H9 (cell line): ENCODE results near the gene DGUOK. TPM values are rescaled to one million over a fixed set of nuclear protein-coding genes. Genes with fewer than 3 reads are reported as not detected.
A peak's percentile ranks its signal among the peaks of the same experiment; 100 is the strongest.

Source experiments
- DNase-seq: peaks from one replicate; pipeline ENCODE4 v3.0.0-alpha.2; 2017
- H2AFZ ChIP-seq: one replicate; pipeline ENCODE4 v1.6.1; 2013; ENCODE audit warnings: mild to moderate bottlenecking, low read length, control low read depth, moderate library complexity
- H2AK5ac ChIP-seq: 2 replicates; pipeline ENCODE4 v1.6.1; 2013; ENCODE audit warnings: low read length, control low read depth, mixed read lengths; ENCODE audit not compliant: insufficient read length
- H2BK120ac ChIP-seq: one replicate; pipeline ENCODE4 v1.6.1; 2013; ENCODE audit warnings: low read depth, mild to moderate bottlenecking, low read length, control low read depth, inconsistent platforms; ENCODE audit not compliant: poor library complexity, severe bottlenecking
- H2BK12ac ChIP-seq: 2 replicates; pipeline ENCODE4 v1.6.1; 2013; ENCODE audit warnings: low read length, control low read depth, mixed read lengths, low read depth; ENCODE audit not compliant: insufficient read length
- H2BK15ac ChIP-seq: 2 replicates; pipeline ENCODE4 v1.6.1; 2013; ENCODE audit warnings: low read depth, low read length, control low read depth
- H2BK20ac ChIP-seq: one replicate; pipeline ENCODE4 v1.6.1; 2013; ENCODE audit warnings: low read depth, mild to moderate bottlenecking, low read length, control low read depth, inconsistent platforms; ENCODE audit not compliant: poor library complexity, severe bottlenecking
- H2BK5ac ChIP-seq: 2 replicates; pipeline ENCODE4 v1.6.1; 2013; ENCODE audit warnings: low read length, control low read depth, mixed read lengths; ENCODE audit not compliant: insufficient read length
- H3K14ac ChIP-seq: 2 replicates; pipeline ENCODE4 v1.6.1; 2013; ENCODE audit warnings: low read length, control low read depth; ENCODE audit not compliant: insufficient read depth
- H3K18ac ChIP-seq: 2 replicates; pipeline ENCODE4 v1.6.1; 2013; ENCODE audit warnings: low read depth, mild to moderate bottlenecking, mixed read lengths, low read length, control low read depth; ENCODE audit not compliant: insufficient read length
- H3K23ac ChIP-seq: 2 replicates; pipeline ENCODE4 v1.6.1; 2013; ENCODE audit warnings: low read length, control low read depth, mixed read lengths, low read depth; ENCODE audit not compliant: insufficient read length
- H3K23me2 ChIP-seq: 2 replicates; pipeline ENCODE4 v1.6.1; 2013; ENCODE audit warnings: low read depth, mild to moderate bottlenecking, mixed read lengths, low read length, control low read depth; ENCODE audit not compliant: insufficient read length, poor library complexity, severe bottlenecking
- H3K27ac ChIP-seq: 2 replicates; pipeline ENCODE4 v1.5.1; 2013; ENCODE audit warnings: low read length, control low read depth, mixed read lengths, low read depth; ENCODE audit not compliant: insufficient read length
- H3K27me3 ChIP-seq: 2 replicates; pipeline ENCODE4 v1.6.1; 2013; ENCODE audit warnings: low read length, control low read depth, inconsistent platforms; ENCODE audit not compliant: insufficient read depth
- H3K4ac ChIP-seq: 2 replicates; pipeline ENCODE4 v1.6.1; 2013; ENCODE audit warnings: low read depth, mild to moderate bottlenecking, control low read depth, inconsistent platforms, low read length, moderate library complexity
- H3K4me1 ChIP-seq: 2 replicates; pipeline ENCODE4 v1.6.1; 2013; ENCODE audit warnings: low read length, control low read depth, inconsistent platforms; ENCODE audit not compliant: insufficient read depth
- H3K4me2 ChIP-seq: 2 replicates; pipeline ENCODE4 v1.6.1; 2013; ENCODE audit warnings: low read length, control low read depth, mixed read lengths; ENCODE audit not compliant: insufficient read length, insufficient read depth
- H3K56ac ChIP-seq: 2 replicates; pipeline ENCODE4 v1.6.1; 2013; ENCODE audit warnings: low read depth, mild to moderate bottlenecking, mixed read lengths, low read length, control low read depth; ENCODE audit not compliant: insufficient read length
- H3K79me1 ChIP-seq: 2 replicates; pipeline ENCODE4 v1.6.1; 2013; ENCODE audit warnings: low read depth, mild to moderate bottlenecking, moderate library complexity, low read length, control low read depth, inconsistent platforms; ENCODE audit not compliant: insufficient read depth, poor library complexity, severe bottlenecking
- H3K79me2 ChIP-seq: 2 replicates; pipeline ENCODE4 v1.6.1; 2013; ENCODE audit warnings: low read length, control low read depth, inconsistent platforms; ENCODE audit not compliant: insufficient read depth
- H3K9ac ChIP-seq: 2 replicates; pipeline ENCODE4 v1.6.1; 2013; ENCODE audit warnings: low read length, control low read depth, mixed read lengths; ENCODE audit not compliant: insufficient read length; ENCODE audit errors: extremely low read depth
- H3K9me3 ChIP-seq: one replicate; pipeline ENCODE4 v1.6.1; 2013; ENCODE audit warnings: low read depth, low read length, inconsistent platforms; ENCODE audit not compliant: control insufficient read depth
- H3T11ph ChIP-seq: one replicate; pipeline ENCODE4 v1.6.1; 2013; ENCODE audit warnings: mild to moderate bottlenecking, low read length, control low read depth, inconsistent platforms
- H4K20me1 ChIP-seq: one replicate; pipeline ENCODE4 v1.6.1; 2013; ENCODE audit not compliant: control insufficient read depth, insufficient read length, insufficient read depth
- H4K5ac ChIP-seq: 2 replicates; pipeline ENCODE4 v1.6.1; 2013; ENCODE audit warnings: low read depth, mild to moderate bottlenecking, mixed read lengths, low read length, control low read depth; ENCODE audit not compliant: insufficient read length
- H4K8ac ChIP-seq: replicated peaks from 2 replicates; pipeline ENCODE4 v1.6.1; 2013; ENCODE audit warnings: low read length, control low read depth, mixed read lengths, low read depth; ENCODE audit not compliant: insufficient read length
- H4K91ac ChIP-seq: 2 replicates; pipeline ENCODE4 v1.6.1; 2013; ENCODE audit warnings: low read depth, mild to moderate bottlenecking, moderate library complexity, mixed read lengths, low read length, control low read depth; ENCODE audit not compliant: insufficient read length
- H3K27ac Mint-ChIP-seq, 3 experiments: 2 replicates in 2 of 3; 3 replicates in 1 of 3; pipeline ENCODE4 v1.8.0; 2020 to 2021; ENCODE audit warnings: mixed read lengths in 3 of 3, mild to moderate bottlenecking in 1 of 3, moderate library complexity in 1 of 3
- H3K27me3 Mint-ChIP-seq: 2 replicates; pipeline ENCODE4 v1.8.0; 2021; ENCODE audit warnings: low read depth, mild to moderate bottlenecking, moderate library complexity, mixed read lengths
- H3K36me3 Mint-ChIP-seq, 3 experiments: 2 replicates in 2 of 3; 3 replicates in 1 of 3; pipeline ENCODE4 v1.8.0; 2020 to 2021; ENCODE audit warnings: low read depth in 3 of 3, mixed read lengths in 3 of 3; ENCODE audit not compliant: insufficient read depth in 1 of 3
- H3K4me1 Mint-ChIP-seq, 2 experiments: 2 replicates each; pipeline ENCODE4 v1.8.0; 2020; ENCODE audit warnings: mixed read lengths in 2 of 2
- H3K4me3 Mint-ChIP-seq, 2 experiments: 2 replicates in 1 of 2; 3 replicates in 1 of 2; pipeline ENCODE4 v1.8.0; 2020 to 2021; ENCODE audit warnings: mild to moderate bottlenecking in 2 of 2, mixed read lengths in 2 of 2, moderate library complexity in 1 of 2
- H3K9me3 Mint-ChIP-seq, 2 experiments: 2 replicates in 1 of 2; 3 replicates in 1 of 2; pipeline ENCODE4 v1.8.0; 2020; ENCODE audit warnings: mild to moderate bottlenecking in 2 of 2, mixed read lengths in 2 of 2, moderate library complexity in 1 of 2
- CTCF ChIP-seq: fragments of 200-600 bp; sonication (generic); conservative IDR thresholded peaks from 3 replicates; pipeline ENCODE4 v1.8.0; 2021; ENCODE audit warnings: antibody characterized with exemption, mild to moderate bottlenecking
- WGBS: extraction: QIAGEN DNeasy Blood & Tissue Kit; methylation state at CpG from one replicate; pipeline ENCODE4 v1.1.7; 2013; ENCODE audit warnings: missing lambda C conversion rate, low lambda C conversion rate, mixed read lengths; ENCODE audit not compliant: insufficient read length; ENCODE audit errors: extremely low coverage; 5-methylcytosine and 5-hydroxymethylcytosine counted together
- total RNA-seq: library from RNA; stranded (reverse); gene quantifications from 2 replicates; pipeline ENCODE4 v1.2.1, GENCODE V29; 2021

Gene DGUOK
- total RNA-seq, 1 experiment from 2014 or later, result 98.5 TPM

- no peak for DNase-seq
- WGBS, result no CpG with 5 or more reads among the region's 9 CpGs
Measured at GRCh38 chr2:73893764-73894474, 32.8 kb upstream of the DGUOK start.

More at GRCh38 chr2:73893764-73894474, 32.8 kb upstream of the DGUOK start:
- no peaks in the 10 kb centered on the region for H3K9me3 ChIP-seq
- no peaks in the 10 kb centered on the region for H3K36me3 Mint-ChIP-seq
- no peaks in the 10 kb centered on the region for H3K27me3 ChIP-seq
- H3K27me3 Mint-ChIP-seq, result peaks cover 2% of the 10 kb centered on the region; the same call in 1 of the 2 replicates
- H3K27ac ChIP-seq, result no peak overlapping the region
- no peaks in the 10 kb centered on the region for H3K79me2 ChIP-seq
- H3K9ac ChIP-seq, result no peak overlapping the region
- H2AK5ac ChIP-seq, result no peak overlapping the region
- no peak overlapping the region for H3K14ac ChIP-seq
- H3K27ac Mint-ChIP-seq, result peak overlapping the region in 1 of 3 experiments; percentile 61; a peak in 1 of 7 replicates
- no peak overlapping the region for H4K91ac ChIP-seq
- no peak overlapping the region for H3T11ph ChIP-seq
- no peak overlapping the region for H2BK5ac ChIP-seq
- no peaks in the 10 kb centered on the region for H3K79me1 ChIP-seq
- H3K4me3 Mint-ChIP-seq, result no peak overlapping the region
- no peak overlapping the region for H3K18ac ChIP-seq
- no peaks in the 10 kb centered on the region for H4K20me1 ChIP-seq
- no peak overlapping the region for H2BK120ac ChIP-seq
- no peaks in the 10 kb centered on the region for H3K4me1 ChIP-seq
- H3K23ac ChIP-seq, result no peak overlapping the region
- peaks cover 8 to 10% of the 10 kb centered on the region in 2 experiments; a peak in 3 of 4 replicates for H3K4me1 Mint-ChIP-seq
- no peak overlapping the region for H4K8ac ChIP-seq
- no peak overlapping the region for H2BK20ac ChIP-seq
- no peak overlapping the region for H2BK12ac ChIP-seq
- H3K23me2 ChIP-seq, result no peaks in the 10 kb centered on the region
- no peak overlapping the region for H2AFZ ChIP-seq
- H3K56ac ChIP-seq, result no peak overlapping the region
- TF ChIP-seq CTCF, result no peak
- H4K5ac ChIP-seq, result no peak overlapping the region
- H2BK15ac ChIP-seq, result no peak overlapping the region
- H3K4ac ChIP-seq, result no peak overlapping the region
- H3K4me2 ChIP-seq, result no peak overlapping the region
- no peaks in the 10 kb centered on the region for H3K9me3 Mint-ChIP-seq
